ENCODE measurements around the gene OTOL1.
"Not testable (repeated sequence)": the region's sequence is repeated elsewhere in the genome, so short reads cannot be mapped to it uniquely, and the experiment has no call there.

OTOL1 gene

DNA sequence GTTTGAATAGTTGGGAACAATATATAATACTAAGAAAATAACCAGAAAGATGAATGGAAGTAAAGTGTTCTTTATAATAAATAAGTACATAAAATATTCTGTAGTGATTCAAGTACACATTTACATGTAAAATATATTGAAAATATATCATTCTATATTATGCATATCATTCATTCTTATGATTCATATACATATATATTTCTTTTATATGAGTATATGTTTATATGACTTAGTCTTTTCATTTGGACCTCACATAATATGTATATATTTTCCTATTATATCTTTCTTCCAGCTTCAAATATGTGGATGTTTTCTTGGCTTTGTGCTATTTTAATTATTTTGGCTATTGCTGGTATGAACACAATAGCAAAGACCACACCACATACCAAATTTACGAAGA is at the start of gene OTOL1:
Gene OTOL1 (plus strand): TSS at position 301 of the 400 bp plus-strand sequence. CDS start 0 bp downstream, at position 301.
- Histone ChIP-seq H3K27me3 (ENCODE audit: control insufficient read depth, insufficient read depth, low read length) (no peaks in the 10 kb centered on the region), H3K27ac (ENCODE audit: low read depth, low read length) (no peak within 1 kb of the TSS), H3K4me1 (ENCODE audit: control insufficient read depth, insufficient read depth, low read length) (no peaks in the 10 kb centered on the region), H3K9ac (ENCODE audit: low read length) (no peak within 1 kb of the TSS), H3K4me3 (ENCODE audit: low read length) (no peak within 1 kb of the TSS), H3K36me3 (ENCODE audit: control insufficient read depth, insufficient read depth, low read length) (no peaks in the 10 kb centered on the region)

DNA sequence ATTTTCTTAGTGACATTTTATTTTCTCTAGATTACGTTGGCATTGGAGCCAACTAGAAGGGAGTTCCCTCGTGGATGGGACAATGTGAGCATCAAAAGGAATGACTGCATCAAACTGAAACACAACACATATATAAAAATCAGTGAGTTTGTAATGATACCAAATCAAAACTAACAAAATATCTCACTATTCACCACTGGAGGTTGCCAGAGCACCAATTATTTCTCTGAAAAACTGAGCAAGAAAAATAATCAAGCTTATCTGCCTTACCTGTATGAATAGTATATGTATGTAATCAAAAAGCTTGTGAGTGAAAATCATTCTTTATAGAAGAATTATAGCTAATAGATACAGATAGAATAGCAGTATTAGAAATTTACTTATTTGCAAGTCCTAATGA is 46.8 kb upstream of the OTOL1 start:
- Histone ChIP-seq H3K9ac (ENCODE audit: low read length) (no peak overlapping the region), H3K36me3 (ENCODE audit: control insufficient read depth, insufficient read depth, low read length) (no peaks in the 10 kb centered on the region), H3K4me1 (ENCODE audit: control insufficient read depth, insufficient read depth, low read length) (no peaks in the 10 kb centered on the region), H3K27ac (ENCODE audit: low read depth, low read length) (no peak overlapping the region), H3K27me3 (ENCODE audit: control insufficient read depth, insufficient read depth, low read length) (no peaks in the 10 kb centered on the region), H3K4me3 (ENCODE audit: low read length) (no peak overlapping the region)

DNA sequence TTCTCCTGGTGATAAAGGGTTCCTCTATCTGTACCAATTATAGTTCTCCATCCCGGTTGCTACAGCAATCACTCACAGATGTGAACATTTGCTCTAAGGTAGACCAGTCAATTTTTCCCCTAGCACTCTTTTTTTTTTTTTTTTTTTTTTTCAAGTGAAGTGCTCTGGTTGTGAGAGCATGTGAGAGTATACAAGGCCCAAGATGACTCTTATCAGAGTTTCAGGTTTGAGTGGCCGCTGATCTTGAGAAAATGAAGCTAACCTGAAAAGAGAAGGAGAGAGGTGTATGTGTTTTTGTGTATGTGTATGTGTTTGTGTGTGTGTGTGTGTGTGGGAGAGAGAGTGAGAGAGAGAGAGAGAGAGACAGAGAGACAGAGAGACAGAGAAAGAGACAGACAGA is 44.4 kb upstream of the OTOL1 start:
- Histone ChIP-seq H3K27me3 (ENCODE audit: control insufficient read depth, insufficient read depth, low read length) (no peaks in the 10 kb centered on the region), H3K36me3 (ENCODE audit: control insufficient read depth, insufficient read depth, low read length) (no peaks in the 10 kb centered on the region), H3K27ac (ENCODE audit: low read depth, low read length) (no peak overlapping the region), H3K9ac (ENCODE audit: low read length) (no peak overlapping the region), H3K4me3 (ENCODE audit: low read length) (no peak overlapping the region), H3K4me1 (ENCODE audit: control insufficient read depth, insufficient read depth, low read length) (no peaks in the 10 kb centered on the region)

DNA sequence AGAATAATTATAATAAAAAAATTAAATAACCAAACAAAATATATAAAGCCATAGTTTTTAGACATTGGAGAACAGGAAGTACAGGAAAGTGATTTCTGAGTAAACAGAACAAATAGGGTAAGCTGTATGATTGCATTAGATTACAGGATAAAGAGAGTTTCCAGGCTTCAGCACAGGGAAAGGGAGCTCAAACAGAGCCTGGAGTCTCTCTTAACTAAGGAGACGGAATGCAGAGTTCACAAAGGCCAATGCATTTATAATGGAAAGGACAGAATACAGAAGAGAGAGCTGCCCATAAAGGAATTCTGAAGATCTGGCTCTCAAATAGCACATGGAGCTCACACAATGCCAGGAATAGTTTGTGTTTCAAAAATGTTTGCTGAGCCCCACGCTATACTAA is 42.0 kb upstream of the OTOL1 start:
- H3K27me3 ChIP-seq (ENCODE audit: control insufficient read depth, insufficient read depth, low read length), result no peaks in the 10 kb centered on the region

DNA sequence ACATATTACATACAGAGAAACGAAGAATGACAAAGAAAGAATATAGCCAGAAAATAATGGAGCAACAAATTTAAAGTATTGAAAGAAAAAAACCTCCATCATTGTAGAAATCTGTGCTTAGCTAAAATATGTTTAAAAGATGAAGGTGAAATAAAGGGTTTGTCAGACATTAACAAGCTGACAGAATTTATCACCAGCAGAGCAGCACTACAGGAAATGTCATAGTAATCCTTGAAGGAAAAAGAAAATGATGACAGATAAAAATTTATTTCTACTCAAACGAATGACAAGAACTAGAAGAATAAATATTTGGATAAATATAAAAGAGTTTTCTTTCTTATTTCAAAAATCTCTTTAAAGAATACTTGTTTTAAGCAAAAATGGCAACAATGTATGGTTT is 40.6 kb upstream of the OTOL1 start:
- no peaks in the 10 kb centered on the region for H3K27me3 ChIP-seq (ENCODE audit: control insufficient read depth, insufficient read depth, low read length)

More for the DNA sequence above, 42.0 kb upstream of the OTOL1 start:
- Histone ChIP-seq H3K9ac (ENCODE audit: low read length) (no peak overlapping the region), H3K4me1 (ENCODE audit: control insufficient read depth, insufficient read depth, low read length) (no peaks in the 10 kb centered on the region), H3K36me3 (ENCODE audit: control insufficient read depth, insufficient read depth, low read length) (no peaks in the 10 kb centered on the region), H3K4me3 (ENCODE audit: low read length) (no peak overlapping the region), H3K27ac (ENCODE audit: low read depth, low read length) (no peak overlapping the region)

DNA sequence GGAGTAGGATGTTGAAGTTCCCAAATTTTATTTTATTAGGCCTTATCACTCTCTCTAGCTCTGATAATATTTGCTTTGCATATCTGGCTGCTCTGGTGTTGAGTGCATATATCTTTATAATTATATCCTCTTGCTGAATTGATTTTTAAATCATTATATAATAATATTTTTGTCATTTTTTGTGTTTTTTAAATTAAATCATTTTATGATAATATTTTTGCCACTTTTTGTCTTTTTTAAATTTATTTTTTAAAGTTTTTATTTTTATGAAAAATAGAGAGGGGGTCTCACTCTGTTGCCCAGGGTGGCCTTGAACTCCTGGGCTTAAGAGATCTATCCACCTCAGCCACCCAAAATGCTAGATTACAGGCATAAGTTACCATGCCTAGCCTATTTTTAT is 34.5 kb upstream of the OTOL1 start:
- Histone ChIP-seq H3K27ac (ENCODE audit: low read depth, low read length) (no peak overlapping the region), H3K4me1 (ENCODE audit: control insufficient read depth, insufficient read depth, low read length) (no peaks in the 10 kb centered on the region), H3K36me3 (ENCODE audit: control insufficient read depth, insufficient read depth, low read length) (no peaks in the 10 kb centered on the region), H3K27me3 (ENCODE audit: control insufficient read depth, insufficient read depth, low read length) (no peaks in the 10 kb centered on the region), H3K9ac (ENCODE audit: low read length) (no peak overlapping the region), H3K4me3 (ENCODE audit: low read length) (no peak overlapping the region)

More for the DNA sequence above, 40.6 kb upstream of the OTOL1 start:
- H3K9ac ChIP-seq (ENCODE audit: low read length), result no peak overlapping the region
- no peaks in the 10 kb centered on the region for H3K36me3 ChIP-seq (ENCODE audit: control insufficient read depth, insufficient read depth, low read length)
- no peak overlapping the region for H3K27ac ChIP-seq (ENCODE audit: low read depth, low read length)
- H3K4me1 ChIP-seq (ENCODE audit: control insufficient read depth, insufficient read depth, low read length), result no peaks in the 10 kb centered on the region
- H3K4me3 ChIP-seq (ENCODE audit: low read length), result no peak overlapping the region

DNA sequence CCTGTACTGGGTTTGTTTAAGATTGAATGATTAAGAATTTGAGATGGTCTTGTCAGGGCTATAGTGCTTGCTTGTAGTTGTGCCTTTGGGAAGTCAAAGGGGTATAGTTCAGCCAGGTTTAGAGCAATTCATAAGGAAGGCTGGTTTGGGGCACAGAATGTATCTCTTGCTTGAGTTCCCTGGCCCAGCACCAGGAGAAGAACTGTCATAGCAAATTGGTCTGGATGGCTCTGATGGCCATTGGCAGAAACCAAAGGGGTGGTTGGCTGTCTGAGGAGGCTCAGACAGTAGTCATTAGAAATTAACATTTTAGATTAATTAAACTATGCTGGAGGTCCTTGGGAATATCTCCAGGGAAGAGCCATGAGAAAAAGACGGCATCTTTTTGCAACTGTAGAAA is 25.4 kb upstream of the OTOL1 start:
- H3K27ac ChIP-seq (ENCODE audit: low read depth, low read length), result no peak overlapping the region
- H3K4me3 ChIP-seq (ENCODE audit: low read length), result no peak overlapping the region
- H3K27me3 ChIP-seq (ENCODE audit: control insufficient read depth, insufficient read depth, low read length), result no peaks in the 10 kb centered on the region
- no peaks in the 10 kb centered on the region for H3K36me3 ChIP-seq (ENCODE audit: control insufficient read depth, insufficient read depth, low read length)
- no peak overlapping the region for H3K9ac ChIP-seq (ENCODE audit: low read length)
- H3K4me1 ChIP-seq (ENCODE audit: control insufficient read depth, insufficient read depth, low read length), result no peaks in the 10 kb centered on the region

DNA sequence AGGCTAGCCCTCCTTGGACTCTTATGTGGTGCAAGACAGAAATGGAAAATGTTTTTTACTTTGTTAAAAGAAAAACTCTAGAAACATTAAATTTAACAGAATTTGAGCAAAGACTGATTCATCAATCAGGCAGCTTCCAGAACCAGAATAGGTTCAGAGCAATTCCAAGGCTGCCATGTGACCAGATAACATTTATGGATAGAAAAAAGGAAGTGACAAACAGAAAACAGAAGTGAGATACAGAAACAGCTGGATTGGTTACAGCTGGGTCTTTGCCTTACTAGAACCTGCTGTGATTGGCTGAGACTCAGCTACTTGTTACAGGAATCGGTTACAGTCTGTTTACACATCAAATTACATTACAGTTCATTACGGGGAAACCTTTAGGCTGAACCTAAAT is 22.5 kb upstream of the OTOL1 start:
- no peaks in the 10 kb centered on the region for H3K36me3 ChIP-seq (ENCODE audit: control insufficient read depth, insufficient read depth, low read length)
- H3K27me3 ChIP-seq (ENCODE audit: control insufficient read depth, insufficient read depth, low read length), result no peaks in the 10 kb centered on the region
- no peak overlapping the region for H3K4me3 ChIP-seq (ENCODE audit: low read length)

DNA sequence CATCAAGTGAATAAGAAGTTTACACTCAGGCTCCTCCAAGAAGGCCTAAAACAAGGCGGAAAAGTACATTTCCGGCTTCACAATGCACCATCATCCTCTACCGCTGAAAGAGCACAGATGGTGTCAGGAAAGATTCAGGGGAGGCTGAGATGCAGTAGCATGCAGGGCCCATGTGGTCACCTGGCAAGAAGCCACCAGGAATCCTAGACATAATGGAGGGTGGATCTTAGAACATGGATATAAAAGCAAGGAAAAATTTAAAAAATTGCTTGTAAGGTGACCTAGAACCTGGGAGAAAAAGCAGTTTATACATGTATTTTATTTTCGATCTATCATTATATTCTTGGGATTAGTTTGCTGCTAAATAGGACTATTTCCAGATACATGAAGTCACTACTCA is 21.9 kb upstream of the OTOL1 start:
- Histone ChIP-seq H3K27ac (ENCODE audit: low read depth, low read length) (no peak overlapping the region), H3K9ac (ENCODE audit: low read length) (no peak overlapping the region), H3K36me3 (ENCODE audit: control insufficient read depth, insufficient read depth, low read length) (no peaks in the 10 kb centered on the region), H3K27me3 (ENCODE audit: control insufficient read depth, insufficient read depth, low read length) (no peaks in the 10 kb centered on the region), H3K4me1 (ENCODE audit: control insufficient read depth, insufficient read depth, low read length) (no peaks in the 10 kb centered on the region), H3K4me3 (ENCODE audit: low read length) (no peak overlapping the region)

More for the DNA sequence above, 22.5 kb upstream of the OTOL1 start:
- H3K4me1 ChIP-seq (ENCODE audit: control insufficient read depth, insufficient read depth, low read length), result no peaks in the 10 kb centered on the region
- H3K27ac ChIP-seq (ENCODE audit: low read depth, low read length), result no peak overlapping the region
- H3K9ac ChIP-seq (ENCODE audit: low read length), result no peak overlapping the region

DNA sequence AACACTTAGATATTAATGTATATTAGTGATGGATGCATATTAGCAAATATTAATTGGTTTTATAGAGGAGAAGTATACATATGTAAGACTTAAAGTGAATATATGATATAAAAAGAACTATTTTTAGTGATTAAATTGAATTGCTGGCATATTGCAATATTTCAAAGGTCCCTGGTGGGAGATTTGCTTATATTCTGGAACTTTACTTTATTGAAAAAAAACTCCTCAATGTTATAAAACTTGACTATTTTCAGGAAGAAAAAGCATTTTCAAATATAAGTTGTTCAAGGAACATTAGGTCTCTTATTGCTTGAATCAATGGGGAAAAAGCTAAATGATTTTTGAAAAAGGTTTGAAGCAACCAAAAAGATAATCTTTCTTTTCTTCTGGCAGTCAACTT is 21.4 kb upstream of the OTOL1 start:
- no peaks in the 10 kb centered on the region for H3K4me1 ChIP-seq (ENCODE audit: control insufficient read depth, insufficient read depth, low read length)
- no peak overlapping the region for H3K4me3 ChIP-seq (ENCODE audit: low read length)
- H3K36me3 ChIP-seq (ENCODE audit: control insufficient read depth, insufficient read depth, low read length), result no peaks in the 10 kb centered on the region
- H3K9ac ChIP-seq (ENCODE audit: low read length), result no peak overlapping the region
- no peak overlapping the region for H3K27ac ChIP-seq (ENCODE audit: low read depth, low read length)
- no peaks in the 10 kb centered on the region for H3K27me3 ChIP-seq (ENCODE audit: control insufficient read depth, insufficient read depth, low read length)

DNA sequence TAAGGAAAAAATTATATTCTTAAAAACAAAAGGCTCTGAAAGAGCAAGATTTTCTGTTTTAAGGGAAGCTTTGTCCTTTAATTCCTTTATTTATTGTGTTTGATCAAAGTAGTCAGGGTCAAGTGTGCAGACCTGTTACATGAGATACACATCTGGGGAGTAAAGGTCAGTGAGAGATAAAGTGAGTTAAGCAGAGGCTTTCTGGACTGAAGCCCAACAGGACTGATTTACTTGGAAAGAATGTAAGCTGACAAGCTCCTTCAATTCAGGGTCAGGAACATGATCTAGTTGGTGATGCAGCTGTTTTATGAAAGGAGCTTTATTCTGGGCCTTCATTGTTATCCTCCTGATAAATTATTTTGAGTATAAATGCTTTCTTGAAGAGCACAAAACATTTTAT is 20.7 kb upstream of the OTOL1 start:
- Histone ChIP-seq H3K27me3 (ENCODE audit: control insufficient read depth, insufficient read depth, low read length) (no peaks in the 10 kb centered on the region), H3K4me3 (ENCODE audit: low read length) (no peak overlapping the region), H3K27ac (ENCODE audit: low read depth, low read length) (no peak overlapping the region), H3K9ac (ENCODE audit: low read length) (no peak overlapping the region), H3K4me1 (ENCODE audit: control insufficient read depth, insufficient read depth, low read length) (no peaks in the 10 kb centered on the region), H3K36me3 (ENCODE audit: control insufficient read depth, insufficient read depth, low read length) (no peaks in the 10 kb centered on the region)

DNA sequence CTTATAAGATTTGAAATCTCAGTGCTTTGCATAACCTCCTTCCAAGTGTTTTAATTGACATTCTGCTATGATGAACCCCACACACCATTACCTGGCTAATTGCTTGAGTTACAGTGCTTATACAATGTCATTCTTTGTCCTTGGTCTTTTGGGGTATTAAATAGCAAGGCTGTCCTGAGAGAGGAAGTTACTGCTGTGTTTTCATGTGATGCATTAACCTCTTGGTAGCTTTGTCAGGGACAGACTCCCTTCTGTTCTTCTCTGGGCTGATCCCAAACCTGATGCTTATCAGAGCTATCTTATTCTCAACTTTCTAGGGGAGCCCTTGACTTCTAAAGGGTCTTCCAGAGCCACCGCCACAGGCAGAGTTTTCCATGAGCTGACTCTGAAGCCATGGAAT is 12.4 kb upstream of the OTOL1 start:
- H3K4me1 ChIP-seq (ENCODE audit: control insufficient read depth, insufficient read depth, low read length), result no peaks in the 10 kb centered on the region
- H3K36me3 ChIP-seq (ENCODE audit: control insufficient read depth, insufficient read depth, low read length), result no peaks in the 10 kb centered on the region
- H3K27me3 ChIP-seq (ENCODE audit: control insufficient read depth, insufficient read depth, low read length), result no peaks in the 10 kb centered on the region
- H3K27ac ChIP-seq (ENCODE audit: low read depth, low read length), result no peak overlapping the region
- H3K9ac ChIP-seq (ENCODE audit: low read length), result no peak overlapping the region
- H3K4me3 ChIP-seq (ENCODE audit: low read length), result no peak overlapping the region

DNA sequence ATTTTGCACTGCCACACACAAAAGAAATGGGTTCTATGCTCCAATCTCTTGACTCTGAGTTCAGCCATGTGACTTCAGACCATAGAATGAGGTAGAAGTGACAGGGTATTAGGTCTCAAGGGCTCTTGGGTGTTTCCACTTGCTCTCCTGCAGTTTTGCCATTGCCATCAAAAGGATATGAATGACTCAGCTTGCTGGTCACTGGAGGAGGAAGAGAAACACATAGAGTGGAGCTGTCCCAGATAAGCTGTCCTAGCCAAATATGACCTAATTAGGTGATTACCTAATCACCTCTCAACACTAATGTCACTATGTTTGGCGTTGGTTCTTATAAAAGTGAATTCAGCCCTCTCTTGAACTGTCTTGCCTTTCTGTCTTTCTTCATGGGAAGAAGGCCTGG is 8.3 kb upstream of the OTOL1 start:
- not testable (repeated sequence) for H3K36me3 ChIP-seq (ENCODE audit: control insufficient read depth, insufficient read depth, low read length); H3K27me3 ChIP-seq (ENCODE audit: control insufficient read depth, insufficient read depth, low read length); H3K9ac ChIP-seq (ENCODE audit: low read length); H3K4me3 ChIP-seq (ENCODE audit: low read length); H3K4me1 ChIP-seq (ENCODE audit: control insufficient read depth, insufficient read depth, low read length); H3K27ac ChIP-seq (ENCODE audit: low read depth, low read length)
